ENCODE results near the gene GNB3.
"Not testable (repeated sequence)": the region's sequence is repeated elsewhere in the genome, so short reads cannot be mapped to it uniquely, and the experiment has no call there.

Gene GNB3

DNA sequence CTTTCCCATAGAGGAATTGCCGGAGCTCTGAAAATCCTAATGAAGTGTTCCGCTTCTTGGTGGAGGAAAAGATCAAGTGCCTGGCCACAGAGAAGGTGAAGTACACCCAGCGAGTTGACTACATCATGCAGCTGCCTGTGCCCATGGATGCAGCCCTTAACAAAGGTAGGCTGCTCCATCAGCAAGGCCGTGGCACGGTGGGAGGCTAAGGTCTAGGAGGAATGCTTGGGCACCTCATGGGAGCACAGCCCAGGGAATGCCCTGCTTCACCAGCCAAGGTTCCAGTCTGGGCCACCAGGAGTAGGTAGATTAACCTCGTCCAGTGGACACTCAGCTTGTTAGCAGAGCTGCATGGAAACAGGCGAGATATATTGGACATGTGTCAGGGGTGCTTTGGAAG lies 20.2 kb downstream of the GNB3 start:
- no peak for DNase-seq (ENCODE audit: low spot score)

DNA sequence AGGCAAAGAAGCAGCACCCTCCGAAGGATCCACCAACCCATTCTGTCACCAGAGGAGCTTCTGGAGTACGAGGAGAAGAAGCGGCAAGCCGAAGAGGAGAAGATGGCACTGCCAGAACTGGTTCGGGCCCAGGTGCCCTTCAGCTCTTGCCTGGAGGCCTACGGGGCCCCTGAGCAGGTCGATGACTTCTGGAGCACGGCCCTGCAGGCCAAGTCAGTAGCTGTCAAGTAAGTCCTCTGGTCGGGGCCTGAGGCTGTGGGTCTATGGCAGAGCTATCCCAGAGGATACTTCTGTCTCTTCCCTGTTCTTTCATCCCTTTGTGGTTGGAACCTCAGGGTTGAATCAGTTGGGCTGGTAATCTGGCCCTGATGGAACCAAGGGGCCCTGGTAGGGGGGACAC lies 20.7 kb downstream of the GNB3 start:
- DNase-seq (ENCODE audit: low spot score): no peak

DNA sequence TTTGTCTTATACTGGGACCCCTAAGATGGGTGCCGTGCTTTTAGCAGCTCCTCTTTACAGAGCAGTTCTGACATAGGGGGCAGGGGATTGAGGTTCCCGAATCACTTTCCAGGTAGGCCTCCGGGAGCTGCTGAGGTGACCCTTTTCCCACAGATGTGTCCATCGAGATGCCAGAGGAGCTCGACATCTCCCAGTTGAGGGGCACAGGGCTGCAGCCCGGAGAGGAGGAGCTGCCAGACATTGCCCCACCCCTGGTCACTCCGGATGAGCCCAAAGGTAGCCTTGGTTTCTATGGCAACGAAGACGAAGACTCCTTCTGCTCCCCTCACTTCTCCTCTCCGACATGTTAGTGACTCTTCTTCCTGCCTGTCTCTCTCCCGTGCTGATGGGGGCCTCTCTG lies 22.3 kb downstream of the GNB3 start:
- no peak for DNase-seq (ENCODE audit: low spot score)

DNA sequence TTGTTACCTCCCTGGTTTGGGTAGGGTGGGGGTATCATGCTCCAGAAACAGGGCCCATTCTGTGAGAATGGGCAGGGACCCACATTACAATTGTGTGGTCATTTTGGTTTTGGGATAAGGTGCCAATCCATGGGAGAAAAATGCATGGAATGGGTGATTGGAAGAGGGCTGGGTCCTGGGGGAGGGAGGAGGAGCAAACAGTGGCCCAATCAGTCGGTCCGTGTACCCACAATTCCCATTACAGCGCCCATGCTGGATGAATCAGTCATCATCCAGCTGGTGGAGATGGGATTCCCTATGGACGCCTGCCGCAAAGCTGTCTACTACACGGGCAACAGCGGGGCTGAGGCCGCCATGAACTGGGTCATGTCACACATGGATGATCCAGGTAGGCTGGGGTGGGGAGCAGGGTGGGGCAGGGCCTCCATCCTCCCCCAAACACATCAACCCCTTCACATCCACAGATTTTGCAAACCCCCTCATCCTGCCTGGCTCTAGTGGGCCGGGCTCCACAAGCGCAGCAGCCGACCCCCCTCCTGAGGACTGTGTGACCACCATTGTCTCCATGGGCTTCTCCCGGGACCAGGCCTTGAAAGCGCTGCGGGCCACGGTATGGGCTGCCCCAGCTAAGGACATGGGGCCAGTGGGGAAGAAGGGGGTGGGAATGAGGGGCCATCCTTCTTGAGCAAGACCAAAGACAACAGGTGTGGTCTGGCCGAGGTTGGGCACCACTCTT lies 23.0 kb downstream of the GNB3 start:
- DNase-seq (ENCODE audit: low spot score): no peak

DNA sequence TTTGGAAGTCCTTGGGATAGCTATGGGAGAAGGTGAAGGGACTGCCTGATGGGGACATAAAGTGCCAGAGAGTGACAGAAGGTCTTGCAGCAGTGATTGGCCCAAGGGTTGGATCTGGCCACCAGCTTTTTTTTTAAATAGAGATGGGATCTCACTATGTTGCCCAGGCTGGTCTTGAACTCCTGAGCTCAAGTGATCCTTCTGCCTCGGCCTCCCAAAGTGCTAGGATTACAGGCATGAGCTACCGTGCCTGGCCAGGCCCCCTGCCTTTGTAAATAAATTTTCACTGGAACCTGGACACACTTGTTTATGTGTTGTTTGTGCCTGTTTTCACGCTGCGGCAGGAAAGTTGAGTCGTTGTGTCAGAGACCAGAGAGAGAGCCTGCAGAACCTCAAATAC lies 24.6 kb downstream of the GNB3 start:
- not testable (repeated sequence) for DNase-seq (ENCODE audit: low spot score)

DNA sequence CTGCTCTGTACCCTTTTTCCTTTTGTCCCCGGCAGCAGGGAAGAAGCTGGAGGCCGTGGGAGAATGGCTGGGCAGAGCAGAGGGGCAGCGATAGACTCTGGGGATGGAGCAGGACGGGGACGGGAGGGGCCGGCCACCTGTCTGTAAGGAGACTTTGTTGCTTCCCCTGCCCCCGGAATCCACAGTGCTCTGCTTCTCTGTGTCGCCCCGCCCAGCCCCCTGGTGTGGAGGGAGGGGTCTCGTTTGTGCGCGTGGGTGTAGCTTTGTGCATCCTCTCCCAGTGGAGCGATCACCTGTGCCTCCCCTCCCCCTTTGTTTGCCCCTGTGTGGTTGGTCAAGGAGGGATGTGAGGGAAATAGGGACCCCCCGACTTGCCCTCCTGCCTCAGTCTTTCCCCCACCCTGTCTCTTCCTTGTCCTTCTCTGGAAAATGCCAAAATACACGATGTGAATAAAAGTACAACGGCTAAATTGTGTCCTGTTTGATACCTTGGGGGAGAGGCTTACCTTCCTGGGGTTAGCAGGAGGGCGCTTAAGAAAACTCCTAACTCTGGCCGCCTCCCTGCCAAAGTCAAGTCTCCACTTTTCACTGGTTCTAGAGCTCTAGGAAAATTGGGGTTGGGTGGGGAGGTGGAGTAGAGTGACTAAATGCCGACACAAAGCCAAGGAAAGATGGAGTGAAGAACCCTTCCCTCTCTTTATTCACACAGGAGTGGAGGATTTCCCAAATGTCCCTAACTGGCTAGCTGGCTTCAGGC lies 25.6 kb downstream of the GNB3 start:
- DNase-seq (ENCODE audit: low spot score): no peak

DNA sequence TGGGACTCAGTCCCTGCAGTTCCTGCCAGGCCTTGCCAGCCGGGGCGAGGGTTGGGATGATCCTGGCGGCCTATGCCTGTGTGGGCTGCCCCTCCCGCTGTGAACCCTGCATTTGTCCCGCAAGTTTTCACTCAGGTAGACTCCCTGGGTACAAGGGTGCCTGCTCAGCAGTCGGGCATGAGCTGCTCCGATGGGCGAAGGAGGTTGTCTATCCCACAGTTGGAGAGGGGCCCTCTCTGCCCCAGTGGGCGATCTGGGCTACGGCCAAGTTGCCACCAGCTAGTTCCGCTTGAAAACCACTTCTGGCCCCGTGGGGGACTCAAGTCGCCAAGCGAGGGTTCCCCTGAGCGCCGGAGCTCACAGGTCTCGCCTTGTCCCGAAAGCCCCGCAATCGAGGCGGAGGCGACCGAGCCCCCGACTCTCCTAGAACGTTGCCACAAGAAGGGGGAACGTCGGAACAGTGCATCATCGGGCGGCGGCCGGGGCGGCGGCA lies 26.2 kb downstream of the GNB3 start:
- no peak for DNase-seq (ENCODE audit: low spot score)

DNA sequence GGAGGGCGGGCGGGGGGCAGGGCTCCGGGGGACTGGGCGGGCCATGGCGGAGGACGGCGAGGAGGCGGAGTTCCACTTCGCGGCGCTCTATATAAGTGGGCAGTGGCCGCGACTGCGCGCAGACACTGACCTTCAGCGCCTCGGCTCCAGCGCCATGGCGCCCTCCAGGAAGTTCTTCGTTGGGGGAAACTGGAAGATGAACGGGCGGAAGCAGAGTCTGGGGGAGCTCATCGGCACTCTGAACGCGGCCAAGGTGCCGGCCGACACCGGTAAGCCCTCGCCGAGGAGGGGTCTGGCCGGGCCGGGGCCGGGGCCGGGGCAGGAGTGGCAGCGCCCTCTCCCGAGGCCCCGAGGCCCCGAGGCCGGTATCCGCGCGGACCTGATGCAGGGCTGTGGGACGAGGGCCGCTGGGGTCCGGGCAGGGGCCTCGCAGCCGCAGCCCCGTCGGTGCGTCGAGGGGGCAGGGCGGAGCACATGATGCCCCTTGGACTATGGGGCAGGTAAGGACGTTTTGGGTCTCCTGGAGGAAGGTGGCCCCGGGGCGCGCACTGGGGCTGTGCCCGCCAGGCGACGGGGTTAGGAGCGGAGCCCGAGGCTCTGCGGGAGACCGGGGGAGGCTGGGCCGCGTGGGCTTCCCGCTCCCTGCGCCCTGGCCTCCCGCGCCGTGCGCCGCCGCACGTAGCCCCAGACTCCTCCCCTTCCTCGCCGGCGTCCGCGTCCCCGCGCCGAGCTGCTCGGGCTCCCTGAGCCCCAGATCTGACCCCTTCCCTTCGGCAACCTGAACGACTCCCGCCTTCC lies 26.9 kb downstream of the GNB3 start, which contains the start of gene TPI1:
Gene TPI1, plus strand, starts transcription at position 119 of the 798 bp plus-strand sequence. Its CDS starts 36 bp downstream, at position 155.
- peak; percentile 75 for DNase-seq (ENCODE audit: low spot score)

DNA sequence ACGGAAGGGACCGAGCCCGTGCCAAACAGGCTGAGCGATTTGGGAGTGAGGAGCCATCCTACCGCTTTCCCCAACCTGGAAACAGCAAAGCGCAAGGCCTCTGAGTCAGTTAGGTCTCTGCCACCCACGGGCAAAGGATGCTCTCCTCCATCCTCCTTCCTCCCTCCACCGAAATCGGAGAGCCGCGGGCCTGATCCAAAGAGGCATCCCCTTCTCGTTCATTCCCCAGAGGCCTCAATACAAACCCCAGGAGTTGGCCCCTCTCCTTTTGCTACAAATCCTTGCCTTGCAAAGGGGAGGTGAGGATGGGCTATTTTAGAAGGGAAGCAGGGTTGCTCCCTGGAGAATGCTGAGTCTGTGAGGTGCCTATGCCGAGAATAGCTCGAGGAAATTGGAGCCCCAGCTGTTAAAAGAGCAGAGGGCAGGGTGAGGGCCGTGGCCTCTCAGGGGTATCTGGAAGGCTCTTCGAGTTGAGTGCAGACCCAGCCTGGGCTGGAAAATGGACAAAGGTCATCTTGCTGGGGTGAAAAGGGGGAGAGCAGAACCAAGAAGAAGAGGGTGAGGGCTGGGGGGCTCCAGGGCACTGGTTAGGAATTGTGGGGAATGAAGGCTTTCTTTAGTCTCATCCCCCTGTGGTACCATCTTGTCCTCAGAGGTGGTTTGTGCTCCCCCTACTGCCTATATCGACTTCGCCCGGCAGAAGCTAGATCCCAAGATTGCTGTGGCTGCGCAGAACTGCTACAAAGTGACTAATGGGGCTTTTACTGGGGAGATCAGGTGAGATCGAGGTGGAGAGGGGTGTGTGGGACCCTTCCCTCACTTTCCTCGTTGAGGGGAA lies 27.7 kb downstream of the GNB3 start:
- no peak for DNase-seq (ENCODE audit: low spot score)

DNA sequence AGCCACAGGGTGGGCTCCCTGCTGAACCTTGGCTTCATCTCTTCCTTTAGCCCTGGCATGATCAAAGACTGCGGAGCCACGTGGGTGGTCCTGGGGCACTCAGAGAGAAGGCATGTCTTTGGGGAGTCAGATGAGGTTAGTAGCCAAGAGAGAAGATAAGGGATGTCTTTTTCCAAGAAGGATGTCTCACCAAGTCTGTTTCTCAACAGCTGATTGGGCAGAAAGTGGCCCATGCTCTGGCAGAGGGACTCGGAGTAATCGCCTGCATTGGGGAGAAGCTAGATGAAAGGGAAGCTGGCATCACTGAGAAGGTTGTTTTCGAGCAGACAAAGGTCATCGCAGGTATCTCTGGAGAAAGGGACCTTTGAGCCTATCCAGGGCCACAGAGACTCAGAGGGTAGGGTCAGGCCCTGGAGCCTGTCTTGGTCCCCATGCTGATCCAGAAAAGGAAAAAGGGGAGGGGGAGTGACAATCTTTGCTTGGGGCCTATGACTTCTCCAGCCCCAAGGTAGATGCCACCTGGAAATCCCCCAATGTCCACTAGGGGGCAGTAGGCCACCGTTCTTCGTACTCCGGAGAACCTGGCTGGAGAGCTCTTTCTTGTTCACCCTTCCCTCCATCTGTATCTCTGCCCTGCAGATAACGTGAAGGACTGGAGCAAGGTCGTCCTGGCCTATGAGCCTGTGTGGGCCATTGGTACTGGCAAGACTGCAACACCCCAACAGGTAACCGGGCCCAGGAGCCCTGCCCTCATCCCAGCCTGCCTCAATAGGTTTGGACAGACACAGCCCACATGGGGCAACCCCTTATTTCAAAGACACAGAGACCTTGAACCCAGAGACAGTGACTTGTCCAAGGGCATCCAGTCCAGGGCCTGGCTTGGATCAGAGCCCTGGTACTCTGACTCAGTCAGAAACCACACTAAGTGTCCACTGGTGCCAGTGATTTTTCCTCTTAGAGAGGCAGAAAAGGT lies 28.6 kb downstream of the GNB3 start:
- DNase-seq (ENCODE audit: low spot score): peak; percentile 85

DNA sequence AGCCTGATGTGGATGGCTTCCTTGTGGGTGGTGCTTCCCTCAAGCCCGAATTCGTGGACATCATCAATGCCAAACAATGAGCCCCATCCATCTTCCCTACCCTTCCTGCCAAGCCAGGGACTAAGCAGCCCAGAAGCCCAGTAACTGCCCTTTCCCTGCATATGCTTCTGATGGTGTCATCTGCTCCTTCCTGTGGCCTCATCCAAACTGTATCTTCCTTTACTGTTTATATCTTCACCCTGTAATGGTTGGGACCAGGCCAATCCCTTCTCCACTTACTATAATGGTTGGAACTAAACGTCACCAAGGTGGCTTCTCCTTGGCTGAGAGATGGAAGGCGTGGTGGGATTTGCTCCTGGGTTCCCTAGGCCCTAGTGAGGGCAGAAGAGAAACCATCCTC lies 29.6 kb downstream of the GNB3 start:
- DNase-seq (ENCODE audit: low spot score): not testable (repeated sequence)

DNA sequence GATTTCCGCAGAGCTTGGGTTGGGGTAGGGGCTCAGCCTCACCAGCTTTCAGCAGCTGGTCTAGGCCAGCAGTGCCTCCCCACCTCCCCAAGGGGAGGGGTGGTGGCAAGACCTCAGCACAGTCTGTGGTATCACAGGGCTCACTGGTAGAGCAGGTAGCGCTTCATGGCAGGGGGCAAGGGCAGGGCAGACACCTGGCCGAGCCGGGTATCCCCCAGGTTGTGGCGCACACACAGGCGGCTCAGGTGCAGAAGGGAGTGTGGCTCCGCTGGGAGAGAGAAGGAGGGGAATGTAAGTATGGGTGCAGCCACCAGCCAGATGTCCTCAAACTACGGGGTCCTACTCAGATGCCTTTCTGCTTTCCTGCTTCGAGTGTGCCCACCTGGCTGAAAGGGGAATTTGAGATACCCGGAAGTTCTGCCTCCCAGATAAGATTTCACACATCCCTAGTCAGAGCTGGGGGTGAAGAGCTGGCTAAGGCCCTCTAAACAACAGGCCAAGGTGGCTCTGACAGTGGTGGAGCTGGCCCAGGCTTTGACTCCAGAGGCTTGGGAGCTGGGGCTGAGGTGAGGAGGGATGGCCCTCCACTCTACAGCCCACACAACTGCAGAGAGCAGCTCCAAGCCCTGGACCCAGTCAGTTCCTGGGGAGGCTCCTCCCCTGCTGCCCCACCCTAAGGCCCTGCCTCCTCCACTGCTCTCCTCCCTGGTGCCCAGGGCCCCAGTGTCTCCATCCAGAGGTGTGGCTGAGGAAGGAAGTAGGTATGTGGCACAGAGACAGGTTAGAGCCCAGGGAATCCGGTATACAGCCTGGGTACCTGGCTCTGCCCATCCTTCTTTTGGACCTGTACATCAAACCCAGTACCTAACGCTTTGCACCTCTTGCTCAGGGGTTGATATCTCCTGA lies 30.6 kb downstream of the GNB3 start:
- DNase-seq (ENCODE audit: low spot score): peak; percentile 53

DNA sequence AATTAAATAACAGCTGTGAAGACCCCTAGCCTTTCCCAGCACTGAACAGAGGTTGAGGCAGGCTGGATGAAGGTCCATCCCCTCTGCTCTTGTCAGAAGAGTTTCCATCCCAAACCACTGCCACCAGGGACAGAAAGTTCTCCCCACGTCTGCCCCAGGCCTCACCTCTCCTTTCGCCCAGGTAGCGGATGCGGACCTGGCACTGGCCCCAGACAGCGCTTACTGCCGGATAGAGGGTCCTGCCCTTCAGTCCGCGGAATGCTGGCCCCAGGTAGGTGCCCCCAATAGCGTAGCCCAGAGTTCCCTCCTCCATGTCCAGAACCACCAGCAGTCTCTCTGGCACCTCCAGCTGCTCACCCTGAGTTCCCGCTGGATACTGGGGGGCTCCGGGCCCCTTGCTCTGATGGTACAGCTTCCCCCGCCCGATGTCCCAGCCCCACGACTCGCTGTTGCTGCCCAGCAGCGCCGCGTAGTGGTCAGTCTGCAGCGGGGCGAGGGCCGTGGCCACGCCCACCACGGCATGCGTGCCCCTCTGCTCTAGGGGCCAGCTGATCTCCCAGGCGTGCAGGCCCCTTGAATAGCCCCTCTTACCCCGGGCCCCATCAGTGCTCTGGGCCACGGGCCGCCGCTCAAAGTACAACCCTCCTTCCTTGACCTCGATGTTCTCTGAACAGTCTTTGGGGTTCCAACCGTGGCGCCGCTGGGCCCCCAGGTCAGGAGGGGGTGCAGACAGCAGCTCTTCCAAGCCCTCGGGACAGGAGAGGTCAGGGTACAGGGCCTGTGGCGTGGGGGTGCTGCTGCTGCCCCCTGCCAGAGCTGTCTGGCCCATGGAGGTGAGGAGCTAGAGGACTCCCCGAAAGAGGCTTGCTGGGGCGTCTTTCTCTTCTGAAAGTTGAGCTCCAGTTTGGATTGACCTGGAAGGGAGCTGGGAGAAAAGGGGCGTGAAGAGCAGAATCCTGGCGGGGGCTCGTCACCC lies 31.6 kb downstream of the GNB3 start:
- DNase-seq (ENCODE audit: low spot score): peak; percentile 87

DNA sequence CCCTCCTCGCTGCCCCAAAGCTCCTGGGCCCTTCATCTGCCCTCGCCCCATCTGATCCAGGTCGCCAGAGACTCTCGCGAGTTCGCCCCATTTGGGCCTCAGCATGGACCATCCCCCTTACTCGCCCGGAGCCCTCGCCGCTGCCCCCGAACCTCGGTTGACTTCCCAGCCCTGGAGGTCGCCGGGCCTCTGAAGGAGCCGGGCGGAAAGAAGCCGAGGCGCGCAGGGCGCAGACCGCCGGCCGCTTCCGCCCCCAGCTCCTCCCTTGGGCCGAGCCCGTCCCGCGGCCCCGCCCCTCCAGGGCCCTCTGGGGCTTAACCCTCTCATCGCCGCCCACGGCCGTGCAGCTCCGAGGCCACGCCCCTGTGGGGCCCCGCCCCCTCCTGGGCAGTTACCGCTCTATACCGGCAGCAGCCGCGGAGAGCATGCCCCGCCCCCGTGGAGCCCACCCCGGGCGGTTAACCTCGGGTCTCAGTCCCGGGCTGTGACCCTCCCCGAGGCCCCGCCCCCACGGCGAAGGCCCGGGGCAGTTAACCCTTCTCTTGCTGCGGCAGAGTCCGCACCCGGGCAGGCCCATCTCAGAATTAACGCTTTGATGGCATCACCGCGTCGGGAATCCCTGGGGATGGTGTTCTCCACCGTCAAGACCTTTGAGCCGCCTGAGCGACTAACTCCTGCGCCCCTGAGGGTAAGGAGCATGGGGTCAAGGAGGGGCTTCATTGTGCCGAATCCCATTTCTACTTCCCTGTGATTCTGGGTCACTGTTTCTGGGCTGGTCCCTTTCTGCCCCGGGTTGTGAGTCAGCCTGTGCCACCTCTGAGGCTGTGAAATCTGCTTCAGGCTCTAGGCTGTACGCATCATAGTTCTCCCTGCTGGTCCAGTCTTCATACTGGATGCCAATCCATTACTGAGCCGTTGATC lies 32.6 kb downstream of the GNB3 start, which contains the start of gene SPSB2:
Gene SPSB2, minus strand, starts transcription at position 210 of the 921 bp plus-strand sequence. CDS start 402 bp downstream, outside the sequence.
- DNase-seq (ENCODE audit: low spot score): peak; percentile 94

DNA sequence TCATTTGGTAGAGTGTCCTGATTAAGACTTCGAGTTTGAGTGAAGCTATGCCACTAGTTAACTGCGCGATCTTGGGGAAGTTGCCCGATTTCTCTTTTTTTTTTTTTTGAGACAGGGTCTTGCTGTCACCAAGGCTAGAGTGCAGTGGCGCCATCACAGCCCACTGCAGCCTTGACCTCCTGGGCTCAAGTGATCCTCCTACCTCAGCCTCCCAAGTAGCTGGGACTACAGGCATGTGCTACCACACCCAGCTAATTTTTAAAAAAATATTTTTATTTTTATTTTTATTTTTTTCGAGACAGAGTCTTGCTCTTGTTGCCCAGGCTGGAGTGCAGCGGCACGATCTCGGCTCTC lies 33.3 kb downstream of the GNB3 start:
- not testable (repeated sequence) for DNase-seq (ENCODE audit: low spot score)

DNA sequence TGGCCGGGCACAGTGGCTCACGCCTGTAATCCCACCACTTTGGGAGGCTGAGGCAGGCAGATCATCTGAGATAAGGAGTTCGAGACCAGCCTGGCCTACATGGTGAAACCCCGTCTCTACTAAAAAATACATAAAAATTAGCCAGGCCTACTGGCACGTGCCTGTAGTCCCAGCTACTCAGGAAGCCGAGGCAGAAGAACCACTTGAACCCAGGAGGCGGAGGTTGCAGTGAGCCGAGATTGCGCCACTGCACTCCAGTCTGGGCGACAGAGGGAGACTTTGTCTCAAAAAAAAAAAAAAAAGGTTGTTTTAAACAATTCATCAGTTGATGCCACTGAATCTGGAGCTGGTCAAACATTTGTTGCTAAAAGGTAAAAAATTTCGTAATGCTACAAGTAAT lies 39.1 kb downstream of the GNB3 start:
- DNase-seq (ENCODE audit: low spot score): not testable (repeated sequence)

DNA sequence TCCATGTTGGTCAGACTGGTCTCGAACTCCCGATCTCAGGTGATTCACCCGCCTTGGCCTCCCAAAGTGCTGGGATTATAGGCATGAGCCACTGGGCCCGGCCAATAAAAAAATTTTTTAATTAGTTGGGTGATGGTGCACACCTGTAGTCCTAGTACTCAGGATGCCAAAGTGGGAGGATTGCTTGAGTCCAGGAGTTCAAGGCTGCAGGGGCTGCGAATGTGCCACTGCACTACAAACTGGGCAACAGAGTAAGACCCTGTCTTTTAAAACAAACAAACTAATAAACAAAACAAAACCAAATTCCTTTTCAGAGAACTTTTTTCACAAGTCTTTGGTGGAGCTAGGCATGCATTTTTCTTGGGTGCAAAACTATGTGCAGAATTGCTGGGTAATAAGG lies 42.5 kb downstream of the GNB3 start:
- DNase-seq (ENCODE audit: low spot score): no peak
